ENCODE data around the gene TMEM154.

DNA sequence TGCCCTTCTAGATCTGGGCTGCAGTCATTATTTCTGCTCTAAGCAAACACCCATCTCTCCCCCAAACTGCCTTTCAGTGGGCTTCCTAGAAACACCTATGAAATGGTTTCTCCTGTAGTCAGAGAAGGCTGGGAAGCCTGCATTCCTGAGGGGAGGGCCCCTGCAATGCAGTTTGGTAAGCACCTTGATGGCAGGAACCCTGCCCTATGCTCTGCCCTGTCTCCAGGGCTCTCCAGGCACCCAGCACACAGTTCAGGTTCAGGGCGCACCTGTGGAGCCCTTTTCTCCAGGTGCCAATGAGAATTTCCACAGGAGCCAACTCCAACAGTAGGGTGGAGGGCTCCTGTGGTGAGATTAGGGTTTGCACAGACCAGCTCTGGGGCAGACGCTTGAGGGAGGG is 74.8 kb downstream of the TMEM154 start:
- TF ChIP-seq, protein P1, sequence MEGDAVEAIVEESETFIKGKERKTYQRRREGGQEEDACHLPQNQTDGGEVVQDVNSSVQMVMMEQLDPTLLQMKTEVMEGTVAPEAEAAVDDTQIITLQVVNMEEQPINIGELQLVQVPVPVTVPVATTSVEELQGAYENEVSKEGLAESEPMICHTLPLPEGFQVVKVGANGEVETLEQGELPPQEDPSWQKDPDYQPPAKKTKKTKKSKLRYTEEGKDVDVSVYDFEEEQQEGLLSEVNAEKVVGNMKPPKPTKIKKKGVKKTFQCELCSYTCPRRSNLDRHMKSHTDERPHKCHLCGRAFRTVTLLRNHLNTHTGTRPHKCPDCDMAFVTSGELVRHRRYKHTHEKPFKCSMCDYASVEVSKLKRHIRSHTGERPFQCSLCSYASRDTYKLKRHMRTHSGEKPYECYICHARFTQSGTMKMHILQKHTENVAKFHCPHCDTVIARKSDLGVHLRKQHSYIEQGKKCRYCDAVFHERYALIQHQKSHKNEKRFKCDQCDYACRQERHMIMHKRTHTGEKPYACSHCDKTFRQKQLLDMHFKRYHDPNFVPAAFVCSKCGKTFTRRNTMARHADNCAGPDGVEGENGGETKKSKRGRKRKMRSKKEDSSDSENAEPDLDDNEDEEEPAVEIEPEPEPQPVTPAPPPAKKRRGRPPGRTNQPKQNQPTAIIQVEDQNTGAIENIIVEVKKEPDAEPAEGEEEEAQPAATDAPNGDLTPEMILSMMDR (IDR thresholded peaks at IDR 0.05): no peak
- TF ChIP-seq EP300 (IDR thresholded peaks at IDR 0.05): no peak
- TF ChIP-seq POLR2A (IDR thresholded peaks at IDR 0.05): no peak

All from ovary (tissue), 3 donors.